HepG2 (cell line): ENCODE data around the gene TSC22D2. TPM values are rescaled to one million over a fixed set of nuclear protein-coding genes. Genes with fewer than 3 reads are reported as not detected.

Experiments
- DR1 ChIP-seq: sonication (generic); formaldehyde crosslinking; IDR thresholded peaks from 2 replicates; pipeline ENCODE4 v1.8.0; 2021; ENCODE audit warnings: mild to moderate bottlenecking, missing genetic modification reagents, inconsistent platforms
- IRX3 ChIP-seq: sonication (generic); formaldehyde crosslinking; IDR thresholded peaks from 2 replicates; pipeline ENCODE4 v1.8.1; 2023; ENCODE audit warnings: mild to moderate bottlenecking, low read depth, missing genetic modification reagents, borderline replicate concordance
- MZF1 ChIP-seq: sonication (generic); formaldehyde crosslinking; IDR thresholded peaks from 2 replicates; pipeline ENCODE4 v1.8.1; 2023; ENCODE audit warnings: mild to moderate bottlenecking, missing genetic modification reagents, borderline replicate concordance
- NAIF1 ChIP-seq: sonication (generic); formaldehyde crosslinking; IDR thresholded peaks from 2 replicates; pipeline ENCODE4 v1.5.0; 2020; ENCODE audit warnings: mild to moderate bottlenecking, missing genetic modification reagents, borderline replicate concordance
- POLR2A ChIP-seq, 2 experiments: IDR thresholded peaks; 2 replicates each; pipeline ENCODE4 v1.6.1; 2011; ENCODE audit warnings: low read depth in 2 of 2, low read length in 2 of 2, mild to moderate bottlenecking in 1 of 2, moderate library complexity in 1 of 2; ENCODE audit not compliant: insufficient read depth in 1 of 2
- PRMT3 ChIP-seq: sonication (generic); formaldehyde crosslinking; IDR thresholded peaks from 2 replicates; pipeline ENCODE4 v1.8.1; 2022; ENCODE audit warnings: low read depth, mild to moderate bottlenecking, moderate library complexity, missing genetic modification reagents, borderline replicate concordance
- RBFOX2 ChIP-seq: fragments of 200-400 bp; formaldehyde crosslinking; IDR thresholded peaks from 2 replicates; pipeline ENCODE4 v1.6.1; 2017; ENCODE audit warnings: low read depth, mild to moderate bottlenecking, low read length
- SALL1 ChIP-seq: sonication (generic); formaldehyde crosslinking; IDR thresholded peaks from 2 replicates; pipeline ENCODE4 v1.8.0; 2022; ENCODE audit warnings: mild to moderate bottlenecking, missing genetic modification reagents
- SAP130 ChIP-seq: IDR thresholded peaks from 2 replicates; pipeline ENCODE4 v1.6.1; 2016; ENCODE audit warnings: low read depth
- SRF ChIP-seq: IDR thresholded peaks from 2 replicates; pipeline ENCODE4 v1.6.1; 2011; ENCODE audit warnings: mild to moderate bottlenecking, low read depth, low read length, moderate library complexity
- STAT6 ChIP-seq: sonication (generic); formaldehyde crosslinking; IDR thresholded peaks from 2 replicates; pipeline ENCODE4 v1.4.0; 2020; ENCODE audit warnings: missing genetic modification reagents, mild to moderate bottlenecking, borderline replicate concordance
- USF2 ChIP-seq, 2 experiments: sonication (generic) in 1 of 2; formaldehyde crosslinking in 1 of 2; IDR thresholded peaks; 2 replicates each; pipeline versions ENCODE4 v1.5.1 to v1.6.1; 2011 to 2020; ENCODE audit warnings: borderline replicate concordance in 1 of 2, low read depth in 1 of 2, low read length in 1 of 2, mild to moderate bottlenecking in 1 of 2, missing genetic modification reagents in 1 of 2, moderate library complexity in 1 of 2
- ZBTB34 ChIP-seq: sonication (generic); formaldehyde crosslinking; IDR thresholded peaks from 2 replicates; pipeline ENCODE4 v1.8.0; 2022; ENCODE audit warnings: mild to moderate bottlenecking, missing genetic modification reagents
- ZBTB37 ChIP-seq: sonication (generic); formaldehyde crosslinking; IDR thresholded peaks from 2 replicates; pipeline ENCODE4 v1.4.0; 2020; ENCODE audit warnings: mild to moderate bottlenecking, missing genetic modification reagents
- ZC3H13 ChIP-seq: sonication (generic); formaldehyde crosslinking; IDR thresholded peaks from 2 replicates; pipeline ENCODE4 v1.8.1; 2023; ENCODE audit warnings: mild to moderate bottlenecking, missing genetic modification reagents, moderate library complexity
- ZNF205 ChIP-seq: IDR thresholded peaks from 2 replicates; pipeline ENCODE4 v1.6.1; 2018; ENCODE audit warnings: missing biosample characterization, missing genetic modification reagents
- ZNF343 ChIP-seq: sonication (generic); formaldehyde crosslinking; IDR thresholded peaks from 2 replicates; pipeline ENCODE4 v1.4.0; 2020; ENCODE audit warnings: mild to moderate bottlenecking, missing genetic modification reagents
- ZNF816 ChIP-seq: sonication (generic); formaldehyde crosslinking; IDR thresholded peaks from 2 replicates; pipeline ENCODE4 v1.8.0; 2022; ENCODE audit warnings: missing genetic modification reagents, mild to moderate bottlenecking, borderline replicate concordance
- polyA plus RNA-seq, 8 experiments: library from polyadenylated mRNA; depleted of rRNA in 3 of 8; stranded (reverse) in 7 of 8; unstranded in 1 of 8; fragments of >200 nt; fragmentation: Illumina TruSeq in 4 of 8; extraction: Trizol in 4 of 8; gene quantifications; 2 replicates each; pipeline versions ENCODE4 v1.2.1 to v1.2.3, GENCODE V29; 2011 to 2016; ENCODE audit warnings: low read depth in 4 of 8, missing spikeins in 1 of 8, mixed read lengths in 1 of 8; ENCODE audit not compliant: insufficient read depth in 1 of 8
- total RNA-seq, 5 experiments: library from RNA; depleted of rRNA; stranded (reverse); fragments of >200 nt; fragmentation: Illumina TruSeq; extraction: Trizol; gene quantifications; 2 replicates each; pipeline ENCODE4 v1.2.3, GENCODE V29; 2016; ENCODE audit warnings: low read depth in 1 of 5
- TF ChIP-seq, protein P1 (sequence below): fragments of 450-650 bp; IDR thresholded peaks from 2 replicates; pipeline ENCODE4 v1.6.1; 2017

TSC22D2 gene
- total and polyA plus RNA-seq, 2 of the 13 experiments (the other 11 are each of a cell fraction or from before 2014, with no cell fraction given) = 4.6 to 8.2 TPM

DNA sequence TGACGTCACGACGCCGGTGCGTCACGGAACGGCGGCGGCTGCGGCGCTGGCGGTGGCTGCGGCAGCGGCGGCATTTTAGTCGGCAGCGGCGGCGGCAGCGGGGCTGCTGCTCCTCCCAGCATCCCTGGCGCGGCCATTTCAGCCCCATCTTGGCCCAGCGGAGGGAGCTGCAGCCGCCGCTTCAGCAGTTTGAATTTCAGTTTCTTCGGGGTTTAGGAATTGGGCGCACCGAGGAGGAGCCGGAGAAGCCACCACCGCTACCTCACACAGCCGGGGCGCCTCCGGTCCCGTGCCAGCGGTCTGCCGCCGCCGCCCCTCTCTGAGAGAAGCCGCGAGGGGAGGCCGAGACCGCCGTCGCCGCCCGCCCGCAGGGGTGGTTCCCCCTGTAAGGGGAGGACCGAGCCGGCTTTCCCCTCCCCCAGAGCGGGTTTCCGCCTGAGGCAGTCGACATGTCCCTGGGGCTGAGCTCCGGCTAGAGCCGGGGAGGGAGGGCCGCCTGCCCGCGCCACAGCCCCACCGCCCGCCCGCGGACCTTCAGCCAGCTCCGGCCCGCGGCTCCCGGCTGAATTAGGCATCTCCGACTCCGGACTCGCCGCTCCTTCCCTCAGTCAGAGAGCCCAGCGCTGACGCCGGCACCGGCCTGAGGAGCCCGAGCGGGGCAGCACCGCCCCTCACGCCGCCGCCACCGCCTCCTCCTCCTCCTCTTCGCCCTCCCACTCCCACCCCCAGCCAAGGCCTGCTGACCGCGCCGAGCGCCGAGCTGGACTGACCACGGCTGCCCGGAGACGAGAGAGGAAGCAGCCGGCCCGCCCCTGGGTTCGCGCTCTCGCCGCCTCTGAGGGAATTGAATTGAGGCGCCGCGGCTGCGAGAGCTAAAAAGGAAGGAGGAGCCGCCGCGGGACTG, at the start of gene TSC22D2 (continued):
- TF ChIP-seq STAT6 (CRISPR knock-in tag) = no peak
- no peak for TF ChIP-seq MZF1 (CRISPR knock-in tag)
- no peak for TF ChIP-seq USF2 (IDR thresholded peaks at IDR 0.05; ENCODE audit: low read depth, low read length)
- 0 out of 2 replicates have a peak, but pooled peaks have one; percentile 47 for TF ChIP-seq USF2 (CRISPR knock-in tag; IDR thresholded peaks at IDR 0.05; ENCODE audit: borderline replicate concordance)
- TF ChIP-seq ZNF816 = peak; percentile 60; the same call in 1 of the 2 replicates
- peak; percentile 89 for TF ChIP-seq RBFOX2
- peak; percentile 99 for TF ChIP-seq NAIF1 (CRISPR knock-in tag)
- TF ChIP-seq, protein P1, sequence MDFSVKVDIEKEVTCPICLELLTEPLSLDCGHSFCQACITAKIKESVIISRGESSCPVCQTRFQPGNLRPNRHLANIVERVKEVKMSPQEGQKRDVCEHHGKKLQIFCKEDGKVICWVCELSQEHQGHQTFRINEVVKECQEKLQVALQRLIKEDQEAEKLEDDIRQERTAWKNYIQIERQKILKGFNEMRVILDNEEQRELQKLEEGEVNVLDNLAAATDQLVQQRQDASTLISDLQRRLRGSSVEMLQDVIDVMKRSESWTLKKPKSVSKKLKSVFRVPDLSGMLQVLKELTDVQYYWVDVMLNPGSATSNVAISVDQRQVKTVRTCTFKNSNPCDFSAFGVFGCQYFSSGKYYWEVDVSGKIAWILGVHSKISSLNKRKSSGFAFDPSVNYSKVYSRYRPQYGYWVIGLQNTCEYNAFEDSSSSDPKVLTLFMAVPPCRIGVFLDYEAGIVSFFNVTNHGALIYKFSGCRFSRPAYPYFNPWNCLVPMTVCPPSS = no peak
- TF ChIP-seq IRX3 = no peak
- TF ChIP-seq PRMT3 (CRISPR knock-in tag) = 0 out of 2 replicates have a peak, but pooled peaks have one; percentile 57
- no peak for TF ChIP-seq SRF
- no peak for TF ChIP-seq ZNF205
- peak; percentile 46; the same call in 1 of the 2 replicates for TF ChIP-seq DR1 (CRISPR knock-in tag)
- TF ChIP-seq SALL1 (CRISPR knock-in tag) = peak; percentile 61
- 0 out of 2 replicates have a peak, but pooled peaks have one; percentile 70 for TF ChIP-seq ZBTB34 (CRISPR knock-in tag)
- peak; percentile 27; the same call in 1 of the 2 replicates for TF ChIP-seq ZC3H13
- TF ChIP-seq ZNF343 = no peak
- peak; percentile 70 to 84; a peak in 3 of 4 replicates for TF ChIP-seq POLR2A (IDR thresholded peaks at IDR 0.05; ENCODE audit: insufficient read depth in 1 of 2, low read depth in 2 of 2, low read length in 2 of 2)
- no peak for TF ChIP-seq ZBTB37
- peak; percentile 81 for TF ChIP-seq SAP130
